CD14-positive monocyte (primary cell): ENCODE measurements around the gene NUP93. TPM values are rescaled to one million over a fixed set of nuclear protein-coding genes. Genes with fewer than 3 reads are reported as not detected.
"Not testable (repeated sequence)": the region's sequence is repeated elsewhere in the genome, so short reads cannot be mapped to it uniquely, and the experiment has no call there.

Experiments
- DNase-seq, 3 donors: peaks; one replicate each; pipeline ENCODE4 v3.0.0-alpha.2; 2011 to 2022
- H2AFZ ChIP-seq: 2 replicates; pipeline ENCODE4 v1.6.0; 2012; ENCODE audit warnings: mild to moderate bottlenecking, low read depth, low read length, inconsistent platforms; ENCODE audit not compliant: insufficient read depth, poor library complexity, severe bottlenecking
- H3K27ac ChIP-seq, 2 donors: 1 replicate in 1 of 2; 2 replicates in 1 of 2; pipeline ENCODE4 v1.5.1; 2012 to 2013; ENCODE audit warnings: low read length in 2 of 2, control low read depth in 1 of 2, inconsistent platforms in 1 of 2, low read depth in 1 of 2, mild to moderate bottlenecking in 1 of 2
- H3K27me3 ChIP-seq, 2 donors: one replicate each; pipeline versions ENCODE4 v1.6.0 to v1.6.1; 2011 to 2013; ENCODE audit warnings: low read length in 2 of 2; ENCODE audit not compliant: control insufficient read depth in 2 of 2, insufficient read depth in 2 of 2
- H3K36me3 ChIP-seq, 2 donors: replicated peaks in 1 of 2; 1 replicate in 1 of 2; 2 replicates in 1 of 2; pipeline versions ENCODE4 v1.5.1 to v1.6.1; 2012 to 2013; ENCODE audit warnings: low read length in 2 of 2, control low read depth in 1 of 2, inconsistent platforms in 1 of 2, mild to moderate bottlenecking in 1 of 2; ENCODE audit not compliant: insufficient read depth in 2 of 2, control insufficient read depth in 1 of 2
- H3K4me1 ChIP-seq, 2 donors: 1 replicate in 1 of 2; 2 replicates in 1 of 2; pipeline versions ENCODE4 v1.5.1 to v1.6.1; 2012 to 2013; ENCODE audit warnings: low read length in 2 of 2, control low read depth in 1 of 2, inconsistent platforms in 1 of 2, mild to moderate bottlenecking in 1 of 2, moderate library complexity in 1 of 2; ENCODE audit not compliant: insufficient read depth in 2 of 2, control insufficient read depth in 1 of 2
- H3K4me2 ChIP-seq: replicated peaks from 2 replicates; pipeline ENCODE3; 2012; ENCODE audit warnings: low read length, moderate library complexity, mild to moderate bottlenecking; ENCODE audit not compliant: poor library complexity, severe bottlenecking; ENCODE audit errors: extremely low read depth
- H3K4me3 ChIP-seq, 3 experiments: fragments of 200-600 bp in 1 of 3; sonication (generic) in 1 of 3; replicated peaks in 1 of 3; 1 replicate in 2 of 3; 2 replicates in 1 of 3; pipeline ENCODE4 v1.5.1; 2011 to 2013; ENCODE audit warnings: low read length in 3 of 3, mild to moderate bottlenecking in 3 of 3, control low read depth in 2 of 3, low read depth in 2 of 3, inconsistent platforms in 1 of 3, moderate library complexity in 1 of 3
- H3K79me2 ChIP-seq: 2 replicates; pipeline ENCODE4 v1.6.0; 2012; ENCODE audit warnings: mild to moderate bottlenecking, control low read depth, inconsistent platforms, low read length, moderate library complexity; ENCODE audit not compliant: insufficient read depth
- H3K9ac ChIP-seq: 2 replicates; pipeline ENCODE4 v1.6.0; 2017; ENCODE audit warnings: low read length, mild to moderate bottlenecking; ENCODE audit not compliant: insufficient read depth, poor library complexity, severe bottlenecking
- H3K9me3 ChIP-seq, 2 donors: replicated peaks in 1 of 2; 1 replicate in 1 of 2; 2 replicates in 1 of 2; pipeline versions ENCODE4 v1.5.1 to v1.6.1; 2012 to 2013; ENCODE audit warnings: low read length in 2 of 2, control low read depth in 1 of 2; ENCODE audit not compliant: control insufficient read depth in 1 of 2, insufficient read depth in 1 of 2
- H4K20me1 ChIP-seq: 2 replicates; pipeline ENCODE4 v1.6.0; 2012; ENCODE audit warnings: mild to moderate bottlenecking, low read length, control low read depth, moderate library complexity; ENCODE audit not compliant: insufficient read depth
- H3K27ac Mint-ChIP-seq, 7 donors: one replicate each; pipeline ENCODE4 v1.8.0; 2020; ENCODE audit warnings: mild to moderate bottlenecking in 7 of 7, mixed read lengths in 7 of 7, moderate library complexity in 6 of 7, inconsistent platforms in 2 of 7
- H3K27me3 Mint-ChIP-seq, 3 donors: one replicate each; pipeline ENCODE4 v1.8.0; 2021 to 2022; ENCODE audit warnings: low read depth in 3 of 3, mild to moderate bottlenecking in 3 of 3, mixed read lengths in 3 of 3, moderate library complexity in 3 of 3, inconsistent platforms in 1 of 3
- H3K36me3 Mint-ChIP-seq, 2 donors: one replicate each; pipeline ENCODE4 v1.8.0; 2020; ENCODE audit warnings: mixed read lengths in 2 of 2, inconsistent platforms in 1 of 2, mild to moderate bottlenecking in 1 of 2
- H3K4me1 Mint-ChIP-seq: one replicate; pipeline ENCODE4 v1.8.0; 2020; ENCODE audit warnings: mild to moderate bottlenecking, mixed read lengths
- H3K4me3 Mint-ChIP-seq, 2 donors: one replicate each; pipeline ENCODE4 v1.8.0; 2020; ENCODE audit warnings: mild to moderate bottlenecking in 2 of 2, mixed read lengths in 2 of 2, moderate library complexity in 1 of 2
- H3K9me3 Mint-ChIP-seq, 7 donors: one replicate each; pipeline ENCODE4 v1.8.0; 2020 to 2022; ENCODE audit warnings: mixed read lengths in 7 of 7, mild to moderate bottlenecking in 6 of 7, moderate library complexity in 6 of 7, inconsistent platforms in 2 of 7
- CTCF ChIP-seq: fragments of 200-600 bp; IDR thresholded peaks from one replicate; pipeline ENCODE4 v1.8.0; 2022; ENCODE audit warnings: antibody characterized with exemption, mild to moderate bottlenecking
- WGBS: methylation state at CpG from one replicate; pipeline ENCODE4 v1.1.5; 2013; ENCODE audit warnings: missing lambda C conversion rate; ENCODE audit not compliant: insufficient coverage; 5-methylcytosine and 5-hydroxymethylcytosine counted together
- intact Hi-C, 2 donors: fragments of 100-400 bp; cut with micrococcal nuclease; formaldehyde crosslinking; loops; one replicate each; pipeline versions ENCODE4 v1.15.0 to v1.15.1; 2023
- polyA plus RNA-seq, 3 donors: library from polyadenylated mRNA; depleted of rRNA in 1 of 3; unstranded in 2 of 3; stranded (reverse) in 1 of 3; fragments of 300-500 nt in 2 of 3; fragments of >200 nt in 1 of 3; fragmentation: Illumina TruSeq in 2 of 3; gene quantifications; 1 replicate in 2 of 3; 2 replicates in 1 of 3; pipeline ENCODE4 v1.2.3, GENCODE V29; 2012 to 2021

Gene NUP93
- polyA plus RNA-seq, 3 donors, result 46.6 to 77.7 (median 59.4) TPM

- Histone ChIP-seq H3K36me3 (no peaks in the 10 kb centered on the region), H3K4me3 (no peak overlapping the region), H3K9me3 (no peaks in the 10 kb centered on the region), H3K4me1 (peaks cover 30 to 44% of the 10 kb centered on the region in 2 donors), H2AFZ (peak overlapping the region; percentile 38), H3K4me2 (no peak overlapping the region), H3K79me2 (no peaks in the 10 kb centered on the region), H3K27me3 (no peaks in the 10 kb centered on the region), H4K20me1 (no peaks in the 10 kb centered on the region), H3K9ac (no peak overlapping the region), H3K27ac (no peak overlapping the region)
- DNase-seq, result peak; percentile 40 to 65 (median 55)
- Mint-ChIP-seq H3K4me3 (no peak overlapping the region), H3K27me3 (peaks cover 0 to 9% (median 2%) of the 10 kb centered on the region in 3 donors), H3K27ac (no peak overlapping the region), H3K36me3 (peaks cover 2% of the 10 kb centered on the region in 2 donors), H3K4me1 (peaks cover 41% of the 10 kb centered on the region), H3K9me3 (no peaks in the 10 kb centered on the region)
- 66% methylated on average over 17 of the region's 23 CpGs for WGBS
- intact Hi-C loops, result loop anchor here in 1 of 2 donors (5.0 to 10.0 kb wide), 3 partner anchors 65 to 298 kb away; partner anchors contain the start of gene HERPUD1
- TF ChIP-seq CTCF, result peak; percentile 84
These were observed 137.3 kb downstream of the NUP93 start for GRCh38 chr16:56866955-56867830.

- no peaks in the 10 kb centered on the region for H3K9me3 ChIP-seq
- intact Hi-C loops, result loop anchor here in 1 of 2 donors (5.0 to 10.0 kb wide), 3 partner anchors 64 to 297 kb away; partner anchors contain the start of gene HERPUD1
- H3K27me3 ChIP-seq, result no peaks in the 10 kb centered on the region
- peaks cover 35% of the 10 kb centered on the region for H3K4me1 Mint-ChIP-seq
- peaks cover 0 to 2% of the 10 kb centered on the region in 2 donors for H3K36me3 Mint-ChIP-seq
- no peak overlapping the region for H3K27ac ChIP-seq
- H3K9me3 Mint-ChIP-seq, result no peaks in the 10 kb centered on the region
- H3K27ac Mint-ChIP-seq, result no peak overlapping the region
- no peak overlapping the region for H3K4me2 ChIP-seq
- peaks cover 0 to 10% (median 1%) of the 10 kb centered on the region in 3 donors for H3K27me3 Mint-ChIP-seq
- no peak for TF ChIP-seq CTCF
- H3K79me2 ChIP-seq, result no peaks in the 10 kb centered on the region
- no peaks in the 10 kb centered on the region for H4K20me1 ChIP-seq
- H3K9ac ChIP-seq, result no peak overlapping the region
- 91% methylated on average over 7 of the region's 9 CpGs for WGBS
- no peak overlapping the region for H3K4me3 Mint-ChIP-seq
- DNase-seq, result no peak
- no peak overlapping the region for H3K4me3 ChIP-seq
- peaks cover 20 to 34% of the 10 kb centered on the region in 2 donors for H3K4me1 ChIP-seq
- H3K36me3 ChIP-seq, result no peaks in the 10 kb centered on the region
- H2AFZ ChIP-seq, result no peak overlapping the region
These were observed 138.2 kb downstream of the NUP93 start for GRCh38 chr16:56868175-56868574.

GRCh38 chr16:56868766-56869165 lies 138.8 kb downstream of the NUP93 start:
- not testable (repeated sequence) for H3K27ac ChIP-seq, H3K36me3 Mint-ChIP-seq, H2AFZ ChIP-seq, H3K79me2 ChIP-seq, H3K4me2 ChIP-seq, H3K9me3 ChIP-seq, H3K9me3 Mint-ChIP-seq, DNase-seq, H3K27me3 Mint-ChIP-seq, H3K9ac ChIP-seq, H3K27me3 ChIP-seq, H3K4me3 Mint-ChIP-seq, H4K20me1 ChIP-seq, H3K4me3 ChIP-seq, H3K27ac Mint-ChIP-seq, H3K36me3 ChIP-seq
- H3K4me1 Mint-ChIP-seq, result peaks cover 29% of the 10 kb centered on the region
- peaks cover 14 to 28% of the 10 kb centered on the region in 2 donors for H3K4me1 ChIP-seq
- intact Hi-C loops, result loop anchor here in 1 of 2 donors (5.0 to 10.0 kb wide), 3 partner anchors 64 to 296 kb away; partner anchors contain the start of gene HERPUD1
- 100% methylated on average over 1 of the region's 5 CpGs for WGBS
